Mammary epithelial cell (primary cell): Measurements from ENCODE around the gene PHYKPL.

ENCODE experiments used
- CTCF ChIP-seq, 2 donors: IDR thresholded peaks in 1 of 2; conservative IDR thresholded peaks in 1 of 2; 2 replicates each; pipeline ENCODE4 v1.5.1; 2011 to 2012; ENCODE audit warnings: inconsistent platforms in 2 of 2, low read length in 2 of 2, mild to moderate bottlenecking in 2 of 2, control low read depth in 1 of 2, low read depth in 1 of 2; ENCODE audit not compliant: insufficient read depth in 1 of 2; ENCODE audit errors: extremely low read depth in 1 of 2
- EZH2 ChIP-seq: IDR thresholded peaks from 2 replicates; pipeline ENCODE4 v1.6.1; 2012; ENCODE audit warnings: low read length, inconsistent platforms, borderline replicate concordance

DNA sequence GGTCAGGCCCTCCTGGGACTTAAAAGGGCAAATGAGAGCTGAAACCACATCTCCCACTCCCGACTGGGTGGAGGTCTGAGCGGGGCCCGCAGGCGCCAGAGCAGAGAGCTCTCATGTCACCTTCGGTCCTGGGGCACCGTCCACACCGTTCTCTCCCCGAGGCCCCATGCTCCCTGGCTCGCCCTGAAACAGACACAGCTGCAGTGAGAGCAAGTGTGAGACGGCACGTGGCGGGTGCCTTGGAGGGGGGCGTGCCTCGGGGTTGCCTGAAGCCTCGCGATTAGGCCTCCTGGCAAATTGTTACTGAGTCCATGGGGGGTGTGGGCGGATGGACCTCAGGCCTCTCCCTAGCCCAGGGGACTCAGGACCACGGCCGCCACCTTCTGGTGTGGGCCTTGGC lies 24.1 kb upstream of the PHYKPL start:
- TF ChIP-seq CTCF (conservative IDR thresholded peaks at IDR 0.05 in 1 of 2, IDR thresholded peaks at IDR 0.05 in 1 of 2; ENCODE audit: extremely low read depth in 1 of 2, insufficient read depth in 1 of 2, low read depth in 1 of 2, low read length in 2 of 2) (no peak), EZH2 (no peak)
